HEK293 (cell line): ENCODE measurements around the gene TRAPPC4.
"Not testable (repeated sequence)": the region's sequence is repeated elsewhere in the genome, so short reads cannot be mapped to it uniquely, and the experiment has no call there.

Source experiments
- CTCF ChIA-PET: fragments of 350-600 bp; formaldehyde crosslinking; extraction: SDS; loops from one replicate; lab custom pipeline; 2021; ENCODE audit warnings: antibody characterized with exemption; lab: Yijun Ruan, JAX
- POLR2A ChIA-PET: fragments of 300-600 bp; formaldehyde crosslinking; extraction: SDS; loops from one replicate; lab custom pipeline; 2020; ENCODE audit warnings: antibody characterized with exemption, inconsistent platforms; lab: Yijun Ruan, JAX
- H3K27ac ChIP-seq: fragments of 200-500 bp; sonication (Bioruptor generic); 2 replicates; pipeline ENCODE4 v1.5.1; 2014; ENCODE audit warnings: low read depth, low read length, control low read depth, inconsistent platforms; ENCODE audit errors: extremely low read depth
- H3K36me3 ChIP-seq, 2 experiments: fragments of 200-500 bp in 1 of 2; sonication (Bioruptor generic) in 1 of 2; 1 replicate in 1 of 2; 2 replicates in 1 of 2; pipeline ENCODE4 v1.5.1; 2014 to 2017; ENCODE audit warnings: inconsistent platforms in 2 of 2, low read length in 2 of 2; ENCODE audit not compliant: control insufficient read depth in 2 of 2, insufficient read depth in 1 of 2
- H3K4me1 ChIP-seq: fragments of 200-500 bp; sonication (Bioruptor generic); 2 replicates; pipeline ENCODE4 v1.5.1; 2014; ENCODE audit warnings: mild to moderate bottlenecking, low read length, inconsistent platforms; ENCODE audit not compliant: control insufficient read depth, insufficient read depth
- H3K4me3 ChIP-seq: 2 replicates; pipeline ENCODE4 v1.5.1; 2011; ENCODE audit warnings: low read depth, mild to moderate bottlenecking, control low read depth, low read length, moderate library complexity
- H3K9me3 ChIP-seq: fragments of 200-500 bp; sonication (Bioruptor generic); 2 replicates; pipeline ENCODE4 v1.5.1; 2014; ENCODE audit warnings: low read depth, low read length, inconsistent platforms; ENCODE audit not compliant: control insufficient read depth, insufficient read depth
- GFI1B ChIP-seq: fragments of 450-650 bp; formaldehyde crosslinking; IDR thresholded peaks from 2 replicates; pipeline ENCODE4 v1.5.1; 2016; ENCODE audit warnings: missing biosample characterization, missing genetic modification characterization
- TCF7L2 ChIP-seq: IDR thresholded peaks from 2 replicates; pipeline ENCODE4 v1.6.1; 2011; ENCODE audit warnings: low read depth, mild to moderate bottlenecking, inconsistent platforms, low read length, moderate library complexity, borderline replicate concordance
- YY2 ChIP-seq: fragments of 450-650 bp; formaldehyde crosslinking; IDR thresholded peaks from 2 replicates; pipeline ENCODE4 v1.5.1; 2016; ENCODE audit warnings: missing biosample characterization, missing genetic modification characterization
- ZNF121 ChIP-seq: fragments of 450-650 bp; formaldehyde crosslinking; IDR thresholded peaks from 2 replicates; pipeline ENCODE4 v1.5.1; 2016; ENCODE audit warnings: missing biosample characterization, missing genetic modification characterization
- ZNF132 ChIP-seq: fragments of 450-650 bp; formaldehyde crosslinking; IDR thresholded peaks from 2 replicates; pipeline ENCODE4 v1.5.1; 2017; ENCODE audit warnings: missing biosample characterization, missing genetic modification characterization, borderline replicate concordance
- ZNF155 ChIP-seq: fragments of 450-650 bp; formaldehyde crosslinking; IDR thresholded peaks from 2 replicates; pipeline ENCODE4 v1.5.1; 2016; ENCODE audit warnings: missing biosample characterization, missing genetic modification characterization
- ZNF169 ChIP-seq: fragments of 450-650 bp; formaldehyde crosslinking; IDR thresholded peaks from 2 replicates; pipeline ENCODE4 v1.5.1; 2016; ENCODE audit warnings: missing biosample characterization, missing genetic modification characterization
- ZNF335 ChIP-seq: fragments of 450-650 bp; formaldehyde crosslinking; conservative IDR thresholded peaks from 2 replicates; pipeline ENCODE4 v1.5.1; 2016; ENCODE audit warnings: missing biosample characterization, missing genetic modification characterization
- ZNF548 ChIP-seq: fragments of 450-650 bp; formaldehyde crosslinking; IDR thresholded peaks from 2 replicates; pipeline ENCODE4 v1.5.1; 2016; ENCODE audit warnings: missing biosample characterization, missing genetic modification characterization
- ZNF555 ChIP-seq: fragments of 450-650 bp; formaldehyde crosslinking; conservative IDR thresholded peaks from 2 replicates; pipeline ENCODE4 v1.5.1; 2017; ENCODE audit warnings: missing biosample characterization, mild to moderate bottlenecking, missing genetic modification characterization, inconsistent platforms
- ZNF561 ChIP-seq: fragments of 450-650 bp; IDR thresholded peaks from 2 replicates; pipeline ENCODE4 v1.5.1; 2018; ENCODE audit warnings: missing biosample characterization, missing genetic modification characterization, borderline replicate concordance
- TF ChIP-seq, protein P1 (sequence below): fragments of 450-650 bp; formaldehyde crosslinking; IDR thresholded peaks from 2 replicates; pipeline ENCODE4 v1.5.1; 2016; ENCODE audit warnings: missing biosample characterization, missing genetic modification characterization
- TF ChIP-seq, protein P2 (sequence below): fragments of 450-650 bp; formaldehyde crosslinking; IDR thresholded peaks from 2 replicates; pipeline ENCODE4 v1.5.1; 2016; ENCODE audit warnings: missing biosample characterization, missing genetic modification characterization
- TF ChIP-seq, protein P3 (sequence below): fragments of 450-650 bp; formaldehyde crosslinking; IDR thresholded peaks from 2 replicates; pipeline ENCODE4 v1.5.1; 2016; ENCODE audit warnings: missing biosample characterization, missing genetic modification characterization
- TF ChIP-seq, protein P4 (sequence below): fragments of 450-650 bp; formaldehyde crosslinking; IDR thresholded peaks from 2 replicates; pipeline ENCODE4 v1.5.1; 2016; ENCODE audit warnings: missing biosample characterization, missing genetic modification characterization

TRAPPC4 gene

DNA sequence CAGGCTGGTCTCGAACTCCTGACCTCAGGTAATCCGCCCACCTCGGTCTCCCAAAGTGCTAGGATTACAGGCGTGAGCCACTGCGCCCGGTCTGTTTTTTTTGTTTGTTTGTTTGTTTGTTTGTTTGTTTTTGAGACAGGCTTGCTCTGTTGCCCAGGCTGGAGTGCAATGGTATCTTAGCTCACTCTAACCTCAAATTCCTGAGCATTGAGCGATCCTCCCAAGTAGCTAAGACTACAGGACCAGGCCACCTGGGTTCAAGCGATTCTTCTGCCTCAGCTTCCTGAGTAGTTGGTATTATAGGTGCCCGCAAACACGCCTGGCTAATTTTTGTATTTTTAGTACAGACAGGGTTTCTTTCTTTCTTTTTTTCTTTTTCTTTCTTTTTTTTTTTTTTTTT lies 14.9 kb downstream of the TRAPPC4 start:
- CTCF ChIA-PET, result not testable (repeated sequence)

DNA sequence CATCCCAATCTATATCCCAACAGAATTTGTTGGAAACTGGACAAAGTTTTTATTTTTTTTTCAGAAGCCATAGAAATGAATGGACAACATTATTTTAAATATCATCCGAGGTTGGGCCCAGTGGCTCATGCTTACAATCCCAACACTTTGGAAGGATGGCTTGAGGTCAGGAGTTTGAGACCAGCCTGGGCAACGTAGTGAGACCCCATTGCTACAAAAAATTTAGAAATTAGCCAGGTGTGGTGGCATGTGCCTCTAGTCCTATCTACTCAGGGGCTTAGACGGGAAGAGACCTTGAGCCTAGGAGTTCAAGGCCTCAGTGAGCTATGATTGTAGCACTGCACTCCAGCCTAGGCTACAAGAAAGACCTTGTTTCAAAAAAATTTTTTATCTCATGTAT lies 16.2 kb downstream of the TRAPPC4 start:
- no peak overlapping the region for H3K27ac ChIP-seq
- ChIA-PET CTCF (interaction anchor here (0.7 to 0.9 kb wide), 2 partner anchors 126 to 162 kb away, joined by 3 read pairs; no protein-coding TSS in a partner anchor), POLR2A (interaction anchor here (2.2 kb wide), 1 partner anchor 10 kb away, joined by 6 read pairs; no protein-coding TSS in a partner anchor)
- no peak overlapping the region for H3K4me3 ChIP-seq
- H3K4me1 ChIP-seq, result no peaks in the 10 kb centered on the region
- H3K9me3 ChIP-seq, result no peaks in the 10 kb centered on the region
- TF ChIP-seq, protein P1, sequence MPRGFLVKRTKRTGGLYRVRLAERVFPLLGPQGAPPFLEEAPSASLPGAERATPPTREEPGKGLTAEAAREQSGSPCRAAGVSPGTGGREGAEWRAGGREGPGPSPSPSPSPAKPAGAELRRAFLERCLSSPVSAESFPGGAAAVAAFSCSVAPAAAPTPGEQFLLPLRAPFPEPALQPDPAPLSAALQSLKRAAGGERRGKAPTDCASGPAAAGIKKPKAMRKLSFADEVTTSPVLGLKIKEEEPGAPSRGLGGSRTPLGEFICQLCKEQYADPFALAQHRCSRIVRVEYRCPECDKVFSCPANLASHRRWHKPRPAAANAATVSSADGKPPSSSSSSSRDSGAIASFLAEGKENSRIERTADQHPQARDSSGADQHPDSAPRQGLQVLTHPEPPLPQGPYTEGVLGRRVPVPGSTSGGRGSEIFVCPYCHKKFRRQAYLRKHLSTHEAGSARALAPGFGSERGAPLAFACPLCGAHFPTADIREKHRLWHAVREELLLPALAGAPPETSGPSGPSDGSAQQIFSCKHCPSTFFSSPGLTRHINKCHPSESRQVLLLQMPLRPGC (tag by site-specific recombination), result no peak
- TF ChIP-seq ZNF132 (tag by site-specific recombination), result no peak
- TF ChIP-seq ZNF561 (tag by site-specific recombination), result no peak
- 0 out of 2 replicates have a peak, but pooled peaks have one; percentile 28 for TF ChIP-seq ZNF121 (tag by site-specific recombination)
- H3K36me3 ChIP-seq, result no peaks in the 10 kb centered on the region

More for the DNA sequence above, 14.9 kb downstream of the TRAPPC4 start:
- not testable (repeated sequence) for H3K27ac ChIP-seq, H3K4me1 ChIP-seq, H3K4me3 ChIP-seq, H3K36me3 ChIP-seq, H3K9me3 ChIP-seq
- peak; percentile 56 for TF ChIP-seq ZNF335 (tag by site-specific recombination)
- POLR2A ChIA-PET, result interaction anchor here (0.7 to 0.8 kb wide), 2 partner anchors 23 to 25 kb away, joined by 3 to 7 read pairs; no protein-coding TSS in a partner anchor

DNA sequence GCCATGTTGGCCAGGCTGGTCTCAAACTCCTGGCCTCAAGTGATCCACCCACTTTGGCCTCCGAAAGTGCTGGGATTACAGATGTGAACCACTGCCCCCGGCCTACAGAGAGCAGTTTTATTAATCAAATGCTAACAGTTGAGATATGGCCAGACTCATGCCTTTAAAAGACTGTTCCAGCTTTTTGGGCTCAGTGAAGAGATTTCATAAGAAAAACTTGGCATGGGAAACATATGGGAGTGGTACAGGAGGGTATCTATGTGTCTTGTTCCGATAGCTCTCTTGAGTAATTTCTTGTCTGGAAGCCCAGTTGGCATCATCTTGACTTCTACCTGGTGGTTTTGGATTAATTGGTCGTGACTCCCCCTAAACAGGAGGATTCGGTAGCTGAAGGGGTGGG lies 20.3 kb downstream of the TRAPPC4 start:
- TF ChIP-seq, protein P2, sequence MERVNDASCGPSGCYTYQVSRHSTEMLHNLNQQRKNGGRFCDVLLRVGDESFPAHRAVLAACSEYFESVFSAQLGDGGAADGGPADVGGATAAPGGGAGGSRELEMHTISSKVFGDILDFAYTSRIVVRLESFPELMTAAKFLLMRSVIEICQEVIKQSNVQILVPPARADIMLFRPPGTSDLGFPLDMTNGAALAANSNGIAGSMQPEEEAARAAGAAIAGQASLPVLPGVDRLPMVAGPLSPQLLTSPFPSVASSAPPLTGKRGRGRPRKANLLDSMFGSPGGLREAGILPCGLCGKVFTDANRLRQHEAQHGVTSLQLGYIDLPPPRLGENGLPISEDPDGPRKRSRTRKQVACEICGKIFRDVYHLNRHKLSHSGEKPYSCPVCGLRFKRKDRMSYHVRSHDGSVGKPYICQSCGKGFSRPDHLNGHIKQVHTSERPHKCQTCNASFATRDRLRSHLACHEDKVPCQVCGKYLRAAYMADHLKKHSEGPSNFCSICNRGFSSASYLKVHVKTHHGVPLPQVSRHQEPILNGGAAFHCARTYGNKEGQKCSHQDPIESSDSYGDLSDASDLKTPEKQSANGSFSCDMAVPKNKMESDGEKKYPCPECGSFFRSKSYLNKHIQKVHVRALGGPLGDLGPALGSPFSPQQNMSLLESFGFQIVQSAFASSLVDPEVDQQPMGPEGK (tag by site-specific recombination), result no peak
- TF ChIP-seq ZNF169 (tag by site-specific recombination), result no peak
- no peak for TF ChIP-seq YY2 (tag by site-specific recombination)
- TF ChIP-seq, protein P3, sequence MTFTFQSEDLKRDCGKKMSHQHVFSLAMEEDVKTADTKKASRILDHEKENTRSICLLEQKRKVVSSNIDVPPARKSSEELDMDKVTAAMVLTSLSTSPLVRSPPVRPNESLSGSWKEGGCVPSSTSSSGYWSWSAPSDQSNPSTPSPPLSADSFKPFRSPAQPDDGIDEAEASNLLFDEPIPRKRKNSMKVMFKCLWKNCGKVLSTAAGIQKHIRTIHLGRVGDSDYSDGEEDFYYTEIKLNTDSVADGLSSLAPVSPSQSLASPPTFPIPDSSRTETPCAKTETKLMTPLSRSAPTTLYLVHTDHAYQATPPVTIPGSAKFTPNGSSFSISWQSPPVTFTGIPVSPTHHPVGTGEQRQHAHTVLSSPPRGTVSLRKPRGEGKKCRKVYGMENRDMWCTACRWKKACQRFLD (tag by site-specific recombination), result no peak
- TF ChIP-seq, protein P4, sequence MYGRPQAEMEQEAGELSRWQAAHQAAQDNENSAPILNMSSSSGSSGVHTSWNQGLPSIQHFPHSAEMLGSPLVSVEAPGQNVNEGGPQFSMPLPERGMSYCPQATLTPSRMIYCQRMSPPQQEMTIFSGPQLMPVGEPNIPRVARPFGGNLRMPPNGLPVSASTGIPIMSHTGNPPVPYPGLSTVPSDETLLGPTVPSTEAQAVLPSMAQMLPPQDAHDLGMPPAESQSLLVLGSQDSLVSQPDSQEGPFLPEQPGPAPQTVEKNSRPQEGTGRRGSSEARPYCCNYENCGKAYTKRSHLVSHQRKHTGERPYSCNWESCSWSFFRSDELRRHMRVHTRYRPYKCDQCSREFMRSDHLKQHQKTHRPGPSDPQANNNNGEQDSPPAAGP (tag by site-specific recombination), result no peak
- TF ChIP-seq ZNF155 (tag by site-specific recombination), result no peak
- TF ChIP-seq ZNF548, result no peak
- no peak for TF ChIP-seq ZNF555 (tag by site-specific recombination)
- no peak for TF ChIP-seq GFI1B (tag by site-specific recombination)
- no peak for TF ChIP-seq TCF7L2
- POLR2A ChIA-PET, result no interaction called here

DNA sequence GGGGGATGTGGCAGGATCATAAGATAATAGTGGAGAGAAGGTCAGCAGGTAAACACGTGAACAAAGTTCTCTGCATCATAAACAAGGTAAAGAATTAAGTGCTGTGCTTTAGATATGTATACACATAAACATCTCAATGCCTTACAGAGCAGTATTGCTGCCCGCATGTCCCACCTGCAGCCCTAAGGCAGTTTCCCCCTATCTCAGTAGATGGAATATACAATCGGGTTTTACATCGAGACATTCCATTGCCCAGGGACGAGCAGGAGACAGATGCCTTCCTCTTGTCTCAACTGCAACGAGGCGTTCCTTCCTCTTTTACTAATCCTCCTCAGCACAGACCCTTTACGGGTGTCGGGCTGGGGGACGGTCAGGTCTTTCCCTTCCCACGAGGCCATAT lies 20.9 kb downstream of the TRAPPC4 start:
- POLR2A ChIA-PET, H3K4me1 ChIP-seq, H3K27ac ChIP-seq, H3K4me3 ChIP-seq, H3K36me3 ChIP-seq, H3K9me3 ChIP-seq: not testable (repeated sequence)
- CTCF ChIA-PET, result interaction anchor here (0.6 to 0.7 kb wide), 2 partner anchors 85 to 299 kb away, joined by 3 read pairs; no protein-coding TSS in a partner anchor

More for the DNA sequence above, 20.3 kb downstream of the TRAPPC4 start:
- no peak overlapping the region for H3K27ac ChIP-seq
- no peak overlapping the region for H3K4me3 ChIP-seq
- no peaks in the 10 kb centered on the region for H3K36me3 ChIP-seq
- H3K4me1 ChIP-seq, result no peaks in the 10 kb centered on the region
- CTCF ChIA-PET, result interaction anchor here (0.6 kb wide), 1 partner anchor 300 kb away, joined by 3 read pairs; no protein-coding TSS in a partner anchor
- no peaks in the 10 kb centered on the region for H3K9me3 ChIP-seq
